Frontal cortex (tissue), 4 donors: ENCODE measurements around the gene PTAFR. TPM values are rescaled to one million over a fixed set of nuclear protein-coding genes. Genes with fewer than 3 reads are reported as not detected.
A peak's percentile ranks its signal among the peaks of the same experiment; 100 is the strongest.

Experiments used
- DNase-seq, 2 donors: peaks; one replicate each; pipeline ENCODE4 v3.0.0; 2012; ENCODE audit warnings: low spot score in 2 of 2
- FAIRE-seq: peaks from 2 replicates; lab custom pipeline; 2012; peaks lifted over from hg19 to GRCh38; lab: Jason Lieb, UNC
- total RNA-seq: library from RNA; depleted of rRNA; stranded (reverse); fragments of >200 nt; gene quantifications from one replicate; pipeline ENCODE4 v1.2.3, GENCODE V29; 2014
- donor health status: control.
- donor health status: control.
- donor health status: control.

The PTAFR gene
- 1.2 TPM for total RNA-seq

- DNase-seq, result no peak
These were observed at the start of gene PTAFR for GRCh38 chr1:28176492-28177470. PTAFR (minus strand) TSS chr1:28176690; CDS start chr1:28151021, 25,669 bp downstream.

GRCh38 chr1:28213315-28213714 lies 36.8 kb upstream of the PTAFR start:
- FAIRE-seq (peak; percentile 52), DNase-seq (no peak)

More at GRCh38 chr1:28176492-28177470, at the start of gene PTAFR:
- no peak for FAIRE-seq

GRCh38 chr1:28209700-28210099 lies 33.2 kb upstream of the PTAFR start:
- FAIRE-seq (no peak), DNase-seq (no peak)

GRCh38 chr1:28208818-28209441 lies 32.4 kb upstream of the PTAFR start:
- DNase-seq (peak; percentile 38 to 43), FAIRE-seq (no peak)

GRCh38 chr1:28205243-28205642 lies 28.8 kb upstream of the PTAFR start:
- no peak for FAIRE-seq

GRCh38 chr1:28200234-28200873 lies 23.9 kb upstream of the PTAFR start:
- DNase-seq (no peak), FAIRE-seq (no peak)

More at GRCh38 chr1:28205243-28205642, 28.8 kb upstream of the PTAFR start:
- DNase-seq, result no peak

- FAIRE-seq (no peak), DNase-seq (no peak)
These were observed 23.1 kb upstream of the PTAFR start for GRCh38 chr1:28199328-28200233.

- DNase-seq (no peak), FAIRE-seq (no peak)
These were observed 21.4 kb upstream of the PTAFR start for GRCh38 chr1:28197682-28198415.

- DNase-seq (no peak), FAIRE-seq (no peak)
These were observed 19.8 kb upstream of the PTAFR start for GRCh38 chr1:28196330-28196729.

GRCh38 chr1:28195780-28196179 lies 19.3 kb upstream of the PTAFR start:
- DNase-seq (no peak), FAIRE-seq (no peak)

- FAIRE-seq, result no peak
- no peak for DNase-seq
These were observed 18.0 kb upstream of the PTAFR start for GRCh38 chr1:28194326-28195035.

GRCh38 chr1:28193701-28194161 lies 17.2 kb upstream of the PTAFR start:
- FAIRE-seq, result no peak

GRCh38 chr1:28190996-28191645 lies 14.6 kb upstream of the PTAFR start:
- FAIRE-seq, result no peak
- DNase-seq, result no peak

More at GRCh38 chr1:28193701-28194161, 17.2 kb upstream of the PTAFR start:
- DNase-seq, result no peak

GRCh38 chr1:28190337-28190979 lies 14.0 kb upstream of the PTAFR start:
- FAIRE-seq, result no peak
- DNase-seq, result no peak

GRCh38 chr1:28185071-28185470 lies 8.6 kb upstream of the PTAFR start:
- no peak for FAIRE-seq
- DNase-seq, result no peak

- no peak for DNase-seq
- FAIRE-seq, result no peak
These were observed 4.1 kb upstream of the PTAFR start for GRCh38 chr1:28180306-28181305.
